ENCODE measurements around the gene YBX2.
"Not testable (repeated sequence)": the region's sequence is repeated elsewhere in the genome, so short reads cannot be mapped to it uniquely, and the experiment has no call there.

DNA sequence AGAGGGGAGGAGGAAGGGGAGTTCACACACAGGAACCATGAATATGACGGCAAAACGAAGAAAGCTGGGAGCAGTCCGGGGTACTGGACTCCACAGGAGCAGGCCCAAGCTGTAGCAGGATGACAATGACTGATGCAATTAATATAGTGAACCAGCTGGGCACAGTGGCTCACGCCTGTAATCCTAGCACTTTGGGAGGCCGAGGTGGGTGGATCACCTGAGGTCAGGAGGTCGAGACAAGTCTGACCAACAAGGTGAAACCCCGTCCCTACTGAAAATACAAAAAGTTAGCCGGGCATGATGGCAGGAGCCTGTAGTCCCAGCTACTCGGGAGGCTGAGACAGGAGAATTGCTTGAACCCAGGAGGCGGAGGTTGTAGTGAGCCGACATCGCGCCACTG is 41.3 kb upstream of the YBX2 start:
- TF ChIP-seq, protein P1, sequence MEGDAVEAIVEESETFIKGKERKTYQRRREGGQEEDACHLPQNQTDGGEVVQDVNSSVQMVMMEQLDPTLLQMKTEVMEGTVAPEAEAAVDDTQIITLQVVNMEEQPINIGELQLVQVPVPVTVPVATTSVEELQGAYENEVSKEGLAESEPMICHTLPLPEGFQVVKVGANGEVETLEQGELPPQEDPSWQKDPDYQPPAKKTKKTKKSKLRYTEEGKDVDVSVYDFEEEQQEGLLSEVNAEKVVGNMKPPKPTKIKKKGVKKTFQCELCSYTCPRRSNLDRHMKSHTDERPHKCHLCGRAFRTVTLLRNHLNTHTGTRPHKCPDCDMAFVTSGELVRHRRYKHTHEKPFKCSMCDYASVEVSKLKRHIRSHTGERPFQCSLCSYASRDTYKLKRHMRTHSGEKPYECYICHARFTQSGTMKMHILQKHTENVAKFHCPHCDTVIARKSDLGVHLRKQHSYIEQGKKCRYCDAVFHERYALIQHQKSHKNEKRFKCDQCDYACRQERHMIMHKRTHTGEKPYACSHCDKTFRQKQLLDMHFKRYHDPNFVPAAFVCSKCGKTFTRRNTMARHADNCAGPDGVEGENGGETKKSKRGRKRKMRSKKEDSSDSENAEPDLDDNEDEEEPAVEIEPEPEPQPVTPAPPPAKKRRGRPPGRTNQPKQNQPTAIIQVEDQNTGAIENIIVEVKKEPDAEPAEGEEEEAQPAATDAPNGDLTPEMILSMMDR (IDR thresholded peaks at IDR 0.05; ENCODE audit: insufficient read depth, low read length), result not testable (repeated sequence)
- TF ChIP-seq POLR2AphosphoS5, GABPA (IDR thresholded peaks at IDR 0.05; ENCODE audit: low read depth): not testable (repeated sequence)
- TF ChIP-seq, protein P2, sequence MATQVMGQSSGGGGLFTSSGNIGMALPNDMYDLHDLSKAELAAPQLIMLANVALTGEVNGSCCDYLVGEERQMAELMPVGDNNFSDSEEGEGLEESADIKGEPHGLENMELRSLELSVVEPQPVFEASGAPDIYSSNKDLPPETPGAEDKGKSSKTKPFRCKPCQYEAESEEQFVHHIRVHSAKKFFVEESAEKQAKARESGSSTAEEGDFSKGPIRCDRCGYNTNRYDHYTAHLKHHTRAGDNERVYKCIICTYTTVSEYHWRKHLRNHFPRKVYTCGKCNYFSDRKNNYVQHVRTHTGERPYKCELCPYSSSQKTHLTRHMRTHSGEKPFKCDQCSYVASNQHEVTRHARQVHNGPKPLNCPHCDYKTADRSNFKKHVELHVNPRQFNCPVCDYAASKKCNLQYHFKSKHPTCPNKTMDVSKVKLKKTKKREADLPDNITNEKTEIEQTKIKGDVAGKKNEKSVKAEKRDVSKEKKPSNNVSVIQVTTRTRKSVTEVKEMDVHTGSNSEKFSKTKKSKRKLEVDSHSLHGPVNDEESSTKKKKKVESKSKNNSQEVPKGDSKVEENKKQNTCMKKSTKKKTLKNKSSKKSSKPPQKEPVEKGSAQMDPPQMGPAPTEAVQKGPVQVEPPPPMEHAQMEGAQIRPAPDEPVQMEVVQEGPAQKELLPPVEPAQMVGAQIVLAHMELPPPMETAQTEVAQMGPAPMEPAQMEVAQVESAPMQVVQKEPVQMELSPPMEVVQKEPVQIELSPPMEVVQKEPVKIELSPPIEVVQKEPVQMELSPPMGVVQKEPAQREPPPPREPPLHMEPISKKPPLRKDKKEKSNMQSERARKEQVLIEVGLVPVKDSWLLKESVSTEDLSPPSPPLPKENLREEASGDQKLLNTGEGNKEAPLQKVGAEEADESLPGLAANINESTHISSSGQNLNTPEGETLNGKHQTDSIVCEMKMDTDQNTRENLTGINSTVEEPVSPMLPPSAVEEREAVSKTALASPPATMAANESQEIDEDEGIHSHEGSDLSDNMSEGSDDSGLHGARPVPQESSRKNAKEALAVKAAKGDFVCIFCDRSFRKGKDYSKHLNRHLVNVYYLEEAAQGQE (IDR thresholded peaks at IDR 0.05; ENCODE audit: insufficient replicate concordance, low read depth), result not testable (repeated sequence)

Data from HL-60 (cell line).